Panc1 (cell line): Measurements from ENCODE around the gene KLF5.

Experiments used
- CTCF ChIP-seq: fragments of 450-650 bp; IDR thresholded peaks from 2 replicates; pipeline ENCODE4 v1.5.1; 2017; ENCODE audit warnings: mild to moderate bottlenecking
- REST ChIP-seq, 2 experiments: IDR thresholded peaks; 2 replicates each; pipeline ENCODE4 v1.6.1; 2011 to 2012; ENCODE audit warnings: low read depth in 2 of 2, control low read depth in 1 of 2, low read length in 1 of 2, mild to moderate bottlenecking in 1 of 2, moderate library complexity in 1 of 2; ENCODE audit not compliant: insufficient read depth in 1 of 2
- SIN3A ChIP-seq: IDR thresholded peaks from 2 replicates; pipeline ENCODE4 v1.6.1; 2012; ENCODE audit warnings: low read depth, mild to moderate bottlenecking, low read length, moderate library complexity, borderline replicate concordance; ENCODE audit not compliant: insufficient read depth

GRCh38 chr13:73077865-73078264, 19.1 kb downstream of the KLF5 start:
- TF ChIP-seq CTCF = no peak
- no peak for TF ChIP-seq REST (IDR thresholded peaks at IDR 0.05; ENCODE audit: insufficient read depth in 1 of 2, low read depth in 2 of 2, low read length in 1 of 2)
- TF ChIP-seq SIN3A = no peak
